Endothelial cell of umbilical vein (primary cell): Measurements from ENCODE around the gene RAB3GAP2. TPM values are rescaled to one million over a fixed set of nuclear protein-coding genes. Genes with fewer than 3 reads are reported as not detected.

Experiments used
- BruUV-seq: library from RNA; stranded (reverse); fragments of 400-500 nt; replicated peaks from 2 replicates; lab custom pipeline; 2021; lab: Mats Ljungman, UMichigan
- CTCF ChIA-PET: fragments of 300-600, 350-600 bp; sonication (Branson Sonifier 250); formaldehyde crosslinking; loops from one replicate; lab custom pipeline; 2021; ENCODE audit warnings: antibody characterized with exemption, inconsistent platforms; lab: Charles Lee
- POLR2A ChIA-PET: fragments of 300-600, 350-600 bp; sonication (Branson Sonifier 250); formaldehyde crosslinking; loops from one replicate; lab custom pipeline; 2021; ENCODE audit warnings: antibody characterized with exemption, inconsistent platforms; lab: Charles Lee
- DNase-seq: peaks from one replicate; pipeline ENCODE4 v3.0.0-alpha.2; 2011; ENCODE audit warnings: low read depth, low spot score
- FAIRE-seq: peaks from 2 replicates; lab custom pipeline; 2011; peaks lifted over from hg19 to GRCh38; lab: Jason Lieb, UNC
- H2AFZ ChIP-seq: 2 replicates; pipeline ENCODE4 v1.6.0; 2012; ENCODE audit warnings: low read depth, low read length, control low read depth, inconsistent platforms
- H3K27ac ChIP-seq: 2 replicates; pipeline ENCODE4 v1.5.1; 2011; ENCODE audit warnings: low read depth, mild to moderate bottlenecking, control low read depth, low read length, moderate library complexity; ENCODE audit not compliant: insufficient read depth
- H3K27me3 ChIP-seq, 2 experiments: 2 replicates each; pipeline versions ENCODE4 v1.6.0 to v1.6.1; 2011; ENCODE audit warnings: low read length in 2 of 2, mixed read lengths in 1 of 2; ENCODE audit not compliant: control insufficient read depth in 2 of 2, insufficient read depth in 2 of 2
- H3K36me3 ChIP-seq, 2 experiments: 2 replicates in 1 of 2; 3 replicates in 1 of 2; pipeline ENCODE4 v1.5.1; 2011; ENCODE audit warnings: low read length in 2 of 2, mild to moderate bottlenecking in 1 of 2, moderate library complexity in 1 of 2; ENCODE audit not compliant: control insufficient read depth in 2 of 2, insufficient read depth in 2 of 2; ENCODE audit errors: extremely low read depth in 1 of 2
- H3K4me1 ChIP-seq: 3 replicates; pipeline ENCODE4 v1.5.1; 2011; ENCODE audit warnings: mild to moderate bottlenecking, low read length; ENCODE audit not compliant: control insufficient read depth, insufficient read depth; ENCODE audit errors: extremely low read depth
- H3K4me2 ChIP-seq: 2 replicates; pipeline ENCODE4 v1.6.1; 2011; ENCODE audit warnings: low read length, control low read depth, mixed read lengths; ENCODE audit not compliant: insufficient read depth
- H3K4me3 ChIP-seq, 3 experiments: fragments of 200-600 bp in 1 of 3; sonication (generic), shearing (Covaris generic) in 1 of 3; replicated peaks in 1 of 3; 2 replicates each; pipeline ENCODE4 v1.5.1; 2011 to 2016; ENCODE audit warnings: control low read depth in 3 of 3, low read length in 3 of 3, mild to moderate bottlenecking in 2 of 3, inconsistent platforms in 1 of 3, low read depth in 1 of 3, moderate library complexity in 1 of 3; ENCODE audit not compliant: insufficient read depth in 1 of 3
- H3K79me2 ChIP-seq: 2 replicates; pipeline ENCODE4 v1.6.0; 2012; ENCODE audit warnings: low read length, inconsistent platforms; ENCODE audit not compliant: control insufficient read depth, insufficient read depth
- H3K9ac ChIP-seq: replicated peaks from 2 replicates; pipeline ENCODE3; 2011; ENCODE audit warnings: low read length, control low read depth; ENCODE audit not compliant: insufficient read depth; ENCODE audit errors: extremely low read depth
- H3K9me1 ChIP-seq: replicated peaks from 3 replicates; pipeline ENCODE4 v1.6.0; 2011; ENCODE audit warnings: mild to moderate bottlenecking, low read length; ENCODE audit not compliant: control insufficient read depth, insufficient read depth; ENCODE audit errors: extremely low read depth
- H3K9me3 ChIP-seq: replicated peaks from 2 replicates; pipeline ENCODE4 v1.5.1; 2012; ENCODE audit warnings: low read length, inconsistent platforms; ENCODE audit not compliant: control insufficient read depth, insufficient read depth
- H4K20me1 ChIP-seq: replicated peaks from 2 replicates; pipeline ENCODE3; 2011; ENCODE audit warnings: mild to moderate bottlenecking, low read length; ENCODE audit not compliant: control insufficient read depth, insufficient read depth; ENCODE audit errors: extremely low read depth
- FOS ChIP-seq: IDR thresholded peaks from 2 replicates; pipeline ENCODE4 v1.6.1; 2011; ENCODE audit warnings: mild to moderate bottlenecking, low read length, moderate library complexity, borderline replicate concordance; ENCODE audit not compliant: insufficient read depth
- JUN ChIP-seq: IDR thresholded peaks from 2 replicates; pipeline ENCODE4 v1.6.1; 2011; ENCODE audit warnings: borderline replicate concordance, low read depth; ENCODE audit not compliant: insufficient read length, insufficient read depth
- MYC ChIP-seq: IDR thresholded peaks from one replicate; pipeline ENCODE4 v1.6.1; 2011; ENCODE audit warnings: mild to moderate bottlenecking, low read depth, low read length
- POLR2A ChIP-seq: IDR thresholded peaks from 2 replicates; pipeline ENCODE4 v1.6.1; 2012; ENCODE audit warnings: low read depth, mild to moderate bottlenecking, control low read depth, low read length
- dilution Hi-C: fragments of 300-500 bp; cut with MboI; formaldehyde crosslinking; loops from one replicate; pipeline ENCODE4 v1.15.0; 2019; ENCODE audit warnings: low sequenced_read_pairs; ENCODE audit not compliant: extremely low pct_ligation_motif_present
- intact Hi-C: fragments of 100-400 bp; cut with micrococcal nuclease; formaldehyde crosslinking; loops from one replicate; pipeline ENCODE4 v1.10.0; 2022
- polyA plus RNA-seq, 4 experiments: library from polyadenylated mRNA; depleted of rRNA in 3 of 4; stranded (reverse) in 3 of 4; unstranded in 1 of 4; fragments of >200 nt; gene quantifications; 2 replicates each; pipeline versions ENCODE4 v1.2.1 to v1.2.3, GENCODE V29; 2011 to 2012; ENCODE audit warnings: missing spikeins in 1 of 4
- total RNA-seq: library from RNA; stranded (reverse); gene quantifications from 2 replicates; pipeline ENCODE4 v1.2.3, GENCODE V29; 2021
- TF ChIP-seq, protein P1 (sequence below), 2 donors: IDR thresholded peaks; 1 replicate in 1 of 2; 2 replicates in 1 of 2; pipeline ENCODE4 v1.5.1; 2011; ENCODE audit warnings: low read length in 2 of 2, mild to moderate bottlenecking in 2 of 2, moderate library complexity in 2 of 2, control low read depth in 1 of 2, inconsistent platforms in 1 of 2, low read depth in 1 of 2; ENCODE audit not compliant: insufficient read depth in 1 of 2; ENCODE audit errors: extremely low read depth in 1 of 2

The RAB3GAP2 gene
- total and polyA plus RNA-seq, 2 donors (not counting 3 experiments of a cell fraction or from before 2014, with no cell fraction given), result 11.1 to 37.4 TPM

DNA sequence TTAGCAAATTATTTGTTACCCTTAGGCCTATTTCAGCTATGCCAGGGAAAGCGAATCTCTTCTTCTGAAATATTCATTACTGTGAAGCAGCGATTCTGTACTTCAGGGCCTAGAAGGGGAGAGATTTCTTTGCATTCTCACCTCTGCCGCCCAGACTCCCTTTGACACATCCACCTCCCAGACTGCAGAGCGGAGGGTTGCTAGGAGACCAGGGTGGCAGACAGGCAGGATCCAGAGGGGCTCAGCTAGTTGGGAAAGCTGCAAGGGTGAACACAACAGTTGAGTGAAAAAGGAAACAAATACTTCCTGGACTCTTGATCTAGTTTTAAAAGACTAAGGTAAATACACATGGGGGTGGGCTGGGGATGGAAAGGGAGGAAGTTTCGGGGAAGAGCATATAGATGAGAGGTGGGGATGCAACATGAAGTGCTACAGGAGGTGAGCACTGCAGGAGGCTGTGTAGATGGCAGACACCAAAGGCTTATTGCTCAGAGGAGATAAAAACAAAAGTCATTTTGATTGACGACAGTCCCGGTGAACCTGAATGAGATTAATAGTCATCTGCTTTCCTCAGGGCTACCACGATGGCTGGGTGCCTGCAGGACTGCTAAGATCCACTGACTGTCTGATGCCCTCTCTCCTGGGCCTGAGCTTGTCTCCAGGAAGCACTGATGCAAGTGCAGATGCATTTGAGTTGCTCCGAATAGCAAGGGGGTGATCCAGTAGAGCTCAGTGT lies 26.4 kb upstream of the RAB3GAP2 start:
- Histone ChIP-seq H3K79me2 (no peaks in the 10 kb centered on the region), H2AFZ (no peak overlapping the region), H3K4me3 (no peak overlapping the region), H3K36me3 (no peaks in the 10 kb centered on the region), H3K9me3 (no peaks in the 10 kb centered on the region), H3K9ac (no peak overlapping the region), H4K20me1 (no peaks in the 10 kb centered on the region), H3K27ac (no peak overlapping the region), H3K27me3 (peaks cover 5% of the 10 kb centered on the region in 2 experiments), H3K4me1 (peaks cover 12% of the 10 kb centered on the region), H3K9me1 (no peaks in the 10 kb centered on the region), H3K4me2 (no peak overlapping the region)
- BruUV-seq, result no TSS peak
- CTCF ChIA-PET, result interaction anchor here (1.1 to 4.0 kb wide), 4 partner anchors 13 to 477 kb away, joined by 3 to 64 read pairs (median 48); no protein-coding TSS in a partner anchor
- DNase-seq (no peak), FAIRE-seq (no peak)
- intact Hi-C loops (loop anchor here (5.0 to 10.0 kb wide), 2 partner anchors 304 to 389 kb away; no protein-coding TSS in a partner anchor), dilution Hi-C loops (no loop called here)
- TF ChIP-seq POLR2A, result no peak
- no peak for TF ChIP-seq JUN
- TF ChIP-seq, protein P1, sequence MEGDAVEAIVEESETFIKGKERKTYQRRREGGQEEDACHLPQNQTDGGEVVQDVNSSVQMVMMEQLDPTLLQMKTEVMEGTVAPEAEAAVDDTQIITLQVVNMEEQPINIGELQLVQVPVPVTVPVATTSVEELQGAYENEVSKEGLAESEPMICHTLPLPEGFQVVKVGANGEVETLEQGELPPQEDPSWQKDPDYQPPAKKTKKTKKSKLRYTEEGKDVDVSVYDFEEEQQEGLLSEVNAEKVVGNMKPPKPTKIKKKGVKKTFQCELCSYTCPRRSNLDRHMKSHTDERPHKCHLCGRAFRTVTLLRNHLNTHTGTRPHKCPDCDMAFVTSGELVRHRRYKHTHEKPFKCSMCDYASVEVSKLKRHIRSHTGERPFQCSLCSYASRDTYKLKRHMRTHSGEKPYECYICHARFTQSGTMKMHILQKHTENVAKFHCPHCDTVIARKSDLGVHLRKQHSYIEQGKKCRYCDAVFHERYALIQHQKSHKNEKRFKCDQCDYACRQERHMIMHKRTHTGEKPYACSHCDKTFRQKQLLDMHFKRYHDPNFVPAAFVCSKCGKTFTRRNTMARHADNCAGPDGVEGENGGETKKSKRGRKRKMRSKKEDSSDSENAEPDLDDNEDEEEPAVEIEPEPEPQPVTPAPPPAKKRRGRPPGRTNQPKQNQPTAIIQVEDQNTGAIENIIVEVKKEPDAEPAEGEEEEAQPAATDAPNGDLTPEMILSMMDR (IDR thresholded peaks at IDR 0.05; ENCODE audit: extremely low read depth in 1 of 2, insufficient read depth in 1 of 2, low read depth in 1 of 2, low read length in 2 of 2), result no peak
- TF ChIP-seq MYC, result no peak
- TF ChIP-seq FOS, result no peak
- POLR2A ChIA-PET, result no interaction called here
